ENCODE results near the gene CILP2. TPM values are rescaled to one million over a fixed set of nuclear protein-coding genes. Genes with fewer than 3 reads are reported as not detected.

Gene CILP2
- total RNA-seq, 2 experiments from 2014 or later = 1.1 to 1.7 TPM

DNA sequence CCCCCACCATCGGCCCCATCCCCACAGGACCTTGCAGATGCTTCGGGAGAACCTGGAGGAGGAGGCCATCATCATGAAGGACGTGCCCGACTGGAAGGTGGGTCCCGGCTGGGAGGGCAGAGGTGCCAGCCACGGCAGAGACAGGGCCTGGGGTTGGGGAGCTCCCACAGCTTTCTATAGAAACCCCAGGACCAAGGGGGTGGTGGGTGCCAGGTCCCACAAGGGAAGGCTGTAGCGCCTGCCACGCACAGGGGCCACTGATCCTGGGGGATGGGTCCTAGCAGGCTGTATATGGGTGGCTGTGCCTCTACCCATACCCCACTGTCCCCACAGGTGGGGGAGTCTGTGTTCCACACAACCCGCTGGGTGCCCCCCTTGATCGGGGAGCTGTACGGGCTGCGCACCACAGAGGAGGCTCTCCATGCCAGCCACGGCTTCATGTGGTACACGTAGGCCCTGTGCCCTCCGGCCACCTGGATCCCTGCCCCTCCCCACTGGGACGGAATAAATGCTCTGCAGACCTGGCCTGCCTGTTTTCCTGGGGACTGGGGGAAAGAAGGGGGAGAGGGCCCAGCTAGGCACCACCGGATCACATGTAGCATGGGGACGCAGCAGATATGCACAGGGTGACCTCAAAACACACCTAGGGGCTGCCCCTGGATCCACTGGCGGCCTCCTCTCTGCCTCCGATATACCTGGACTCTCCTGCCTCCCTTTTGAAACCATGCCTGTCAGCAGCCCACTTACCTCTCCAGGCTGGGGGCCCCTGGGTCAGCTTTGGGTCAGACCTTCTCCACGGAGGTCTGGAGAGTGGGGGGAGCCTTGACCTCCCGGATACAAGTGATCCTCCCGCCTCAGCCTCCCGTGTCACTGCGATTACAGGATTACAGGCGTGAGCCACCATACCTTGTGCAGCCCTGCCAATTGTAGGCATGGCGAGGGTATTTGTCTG is 10.1 kb upstream of the CILP2 start:
- Mint-ChIP-seq H3K27ac (peak overlapping the region; percentile 20), H3K36me3 (ENCODE audit: low read depth) (peaks cover 45% of the 10 kb centered on the region), H3K4me1 (ENCODE audit: low read depth) (peaks cover 10% of the 10 kb centered on the region), H3K9me3 (no peaks in the 10 kb centered on the region), H3K27me3 (no peaks in the 10 kb centered on the region), H3K4me3 (no peak overlapping the region)
- no peak for ATAC-seq (ENCODE audit: poor library complexity)
- DNase-seq = no peak
- no peak overlapping the region for H3K4me3 ChIP-seq (ENCODE audit: low read length)
- ChIA-PET POLR2A (no interaction called here), CTCF (no interaction called here)
- H3K4me1 ChIP-seq (ENCODE audit: insufficient read depth, low read length) = peaks cover 22% of the 10 kb centered on the region
- no peak overlapping the region for H3K27ac ChIP-seq (ENCODE audit: low read depth in 1 of 2, low read length in 2 of 2)
- TF ChIP-seq, protein P1, sequence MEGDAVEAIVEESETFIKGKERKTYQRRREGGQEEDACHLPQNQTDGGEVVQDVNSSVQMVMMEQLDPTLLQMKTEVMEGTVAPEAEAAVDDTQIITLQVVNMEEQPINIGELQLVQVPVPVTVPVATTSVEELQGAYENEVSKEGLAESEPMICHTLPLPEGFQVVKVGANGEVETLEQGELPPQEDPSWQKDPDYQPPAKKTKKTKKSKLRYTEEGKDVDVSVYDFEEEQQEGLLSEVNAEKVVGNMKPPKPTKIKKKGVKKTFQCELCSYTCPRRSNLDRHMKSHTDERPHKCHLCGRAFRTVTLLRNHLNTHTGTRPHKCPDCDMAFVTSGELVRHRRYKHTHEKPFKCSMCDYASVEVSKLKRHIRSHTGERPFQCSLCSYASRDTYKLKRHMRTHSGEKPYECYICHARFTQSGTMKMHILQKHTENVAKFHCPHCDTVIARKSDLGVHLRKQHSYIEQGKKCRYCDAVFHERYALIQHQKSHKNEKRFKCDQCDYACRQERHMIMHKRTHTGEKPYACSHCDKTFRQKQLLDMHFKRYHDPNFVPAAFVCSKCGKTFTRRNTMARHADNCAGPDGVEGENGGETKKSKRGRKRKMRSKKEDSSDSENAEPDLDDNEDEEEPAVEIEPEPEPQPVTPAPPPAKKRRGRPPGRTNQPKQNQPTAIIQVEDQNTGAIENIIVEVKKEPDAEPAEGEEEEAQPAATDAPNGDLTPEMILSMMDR (IDR thresholded peaks at IDR 0.05) = no peak
- intact Hi-C loops (cut with DNase I, micrococcal nuclease) = no loop called here
- no peaks in the 10 kb centered on the region for H3K27me3 ChIP-seq (ENCODE audit: control insufficient read depth in 1 of 2, insufficient read depth in 2 of 2, low read length in 2 of 2)
- H3K9me3 ChIP-seq (ENCODE audit: control insufficient read depth in 1 of 2, insufficient read depth in 1 of 2, low read length in 2 of 2) = no peaks in the 10 kb centered on the region
- H3K36me3 ChIP-seq (ENCODE audit: insufficient read depth, low read length) = peaks cover 50% of the 10 kb centered on the region

DNA sequence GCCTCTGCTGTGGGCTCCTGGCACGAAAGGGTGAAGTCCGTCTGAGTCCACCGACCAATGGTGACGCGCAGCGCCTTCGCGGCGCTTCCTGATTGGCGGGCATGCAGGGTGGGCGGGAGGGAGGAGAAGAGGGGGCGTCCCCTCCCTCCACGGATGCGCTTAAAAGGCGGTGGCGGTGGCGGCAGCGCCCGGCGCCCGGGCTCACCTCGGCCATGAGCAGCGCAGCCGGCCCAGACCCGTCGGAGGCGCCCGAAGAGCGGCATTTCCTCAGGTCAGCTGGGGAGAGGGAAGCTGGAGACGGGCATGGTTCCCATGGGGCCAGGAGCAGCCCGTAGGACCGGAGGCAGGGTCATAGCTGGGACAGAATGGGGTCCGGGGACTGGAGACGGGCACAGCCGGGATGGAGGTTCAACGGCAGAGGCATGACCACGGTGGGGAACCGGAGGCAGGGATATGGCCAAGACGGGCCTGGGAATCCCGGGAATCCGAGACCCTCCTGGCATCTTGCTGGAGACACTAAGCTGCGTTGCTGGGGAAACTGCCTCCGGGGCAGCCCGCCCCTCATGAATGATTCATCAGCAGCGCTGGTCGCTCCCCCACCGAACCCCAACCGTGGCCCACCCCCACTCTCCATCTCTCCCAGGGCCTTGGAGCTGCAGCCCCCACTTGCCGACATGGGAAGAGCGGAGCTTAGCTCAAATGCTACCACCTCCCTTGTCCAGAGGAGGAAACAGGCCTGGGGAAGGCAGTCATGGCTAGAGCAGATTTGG is 9.2 kb upstream of the CILP2 start, which contains the start of gene YJEFN3:
Gene YJEFN3, plus strand, starts transcription at position 191 of the 770 bp plus-strand sequence. Its CDS starts 22 bp downstream, at position 213.
- Mint-ChIP-seq H3K4me3 (no peak within 1 kb of the TSS), H3K4me1 (ENCODE audit: low read depth) (peaks cover 12% of the 10 kb centered on the region), H3K9me3 (no peaks in the 10 kb centered on the region), H3K27ac (no peak within 1 kb of the TSS), H3K36me3 (ENCODE audit: low read depth) (peaks cover 42% of the 10 kb centered on the region), H3K27me3 (no peaks in the 10 kb centered on the region)
- H3K27ac ChIP-seq (ENCODE audit: low read depth in 1 of 2, low read length in 2 of 2) = no peak within 1 kb of the TSS
- H3K4me3 ChIP-seq (ENCODE audit: low read length) = no peak within 1 kb of the TSS
- H3K27me3 ChIP-seq (ENCODE audit: control insufficient read depth in 1 of 2, insufficient read depth in 2 of 2, low read length in 2 of 2) = no peaks in the 10 kb centered on the region
- H3K36me3 ChIP-seq (ENCODE audit: insufficient read depth, low read length) = peaks cover 41% of the 10 kb centered on the region
- intact Hi-C loops (cut with DNase I, micrococcal nuclease) = no loop called here
- ATAC-seq (ENCODE audit: poor library complexity) (no peak), DNase-seq (no peak)
- ChIA-PET CTCF (interaction anchor here (1.3 to 4.2 kb wide), 2 partner anchors 100 to 115 kb away, joined by 3 to 57 read pairs; partner anchors contain the start of gene GMIP), POLR2A (no interaction called here)
- no peaks in the 10 kb centered on the region for H3K9me3 ChIP-seq (ENCODE audit: control insufficient read depth in 1 of 2, insufficient read depth in 1 of 2, low read length in 2 of 2)
- TF ChIP-seq, protein P1 (IDR thresholded peaks at IDR 0.05) = no peak
- H3K4me1 ChIP-seq (ENCODE audit: insufficient read depth, low read length) = peaks cover 20% of the 10 kb centered on the region

DNA sequence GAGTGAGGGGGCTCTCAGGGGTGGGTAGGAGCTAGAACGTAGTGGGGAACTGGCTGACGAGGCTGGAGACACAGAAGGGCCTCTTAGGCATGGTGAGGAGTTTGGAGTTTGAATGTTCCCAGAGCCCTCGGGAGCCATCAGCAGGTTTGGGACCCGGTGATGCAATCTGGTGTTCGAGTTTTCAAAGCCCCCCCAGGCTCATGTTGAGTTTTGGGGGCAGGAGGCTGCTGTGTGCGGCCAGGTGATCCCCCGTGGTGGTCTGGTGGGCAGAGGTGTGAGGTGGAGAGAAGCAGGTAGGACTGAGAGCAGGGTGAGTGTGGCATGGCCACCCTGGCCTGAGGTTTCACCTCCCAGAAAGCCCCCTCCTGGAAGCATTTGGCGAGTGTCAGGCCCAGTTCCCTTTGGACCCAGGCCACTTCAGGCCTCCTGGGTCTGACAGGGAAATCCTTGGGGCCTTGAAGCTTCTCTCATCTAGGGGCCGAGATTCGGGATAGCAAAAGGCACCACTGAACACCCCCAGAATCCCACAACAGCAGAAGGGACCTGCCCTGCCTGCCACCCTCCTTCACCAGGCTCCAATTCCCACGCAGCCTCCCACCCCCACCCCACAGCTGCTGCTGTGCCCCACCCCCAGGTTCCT is 8.2 kb upstream of the CILP2 start:
- intact Hi-C loops (cut with DNase I, micrococcal nuclease) = loop anchor here in 1 of 2 experiments (5.0 kb wide), 2 partner anchors 97 to 217 kb away; partner anchors contain the start of gene LPAR2
- no peaks in the 10 kb centered on the region for H3K27me3 Mint-ChIP-seq
- no peak overlapping the region for H3K27ac ChIP-seq (ENCODE audit: low read depth in 1 of 2, low read length in 2 of 2)
- H3K36me3 Mint-ChIP-seq (ENCODE audit: low read depth) = peaks cover 37% of the 10 kb centered on the region
- H3K4me3 Mint-ChIP-seq = no peak overlapping the region
- H3K4me1 Mint-ChIP-seq (ENCODE audit: low read depth) = peaks cover 17% of the 10 kb centered on the region
- peaks cover 18% of the 10 kb centered on the region for H3K4me1 ChIP-seq (ENCODE audit: insufficient read depth, low read length)
- H3K9me3 Mint-ChIP-seq = no peaks in the 10 kb centered on the region
- no peaks in the 10 kb centered on the region for H3K27me3 ChIP-seq (ENCODE audit: control insufficient read depth in 1 of 2, insufficient read depth in 2 of 2, low read length in 2 of 2)
- no peaks in the 10 kb centered on the region for H3K9me3 ChIP-seq (ENCODE audit: control insufficient read depth in 1 of 2, insufficient read depth in 1 of 2, low read length in 2 of 2)
- ChIA-PET POLR2A (interaction anchor here (0.7 kb wide), 1 partner anchor 99 kb away, joined by 3 read pairs; no protein-coding TSS in a partner anchor), CTCF (interaction anchor here (1.3 to 4.2 kb wide), 2 partner anchors 99 to 114 kb away, joined by 3 to 57 read pairs; partner anchors contain the start of gene GMIP)
- no peak overlapping the region for H3K4me3 ChIP-seq (ENCODE audit: low read length)
- no peak for DNase-seq
- H3K36me3 ChIP-seq (ENCODE audit: insufficient read depth, low read length) = peaks cover 33% of the 10 kb centered on the region
- TF ChIP-seq, protein P1 (IDR thresholded peaks at IDR 0.05) = no peak
- no peak overlapping the region for H3K27ac Mint-ChIP-seq
- no peak for ATAC-seq (ENCODE audit: poor library complexity)

Data from CD4-positive, alpha-beta T cell (primary cell).